Superior temporal gyrus (tissue), 1 donor: ENCODE measurements around the gene ZMYM3.

Experiments
- DNase-seq: peaks from one replicate; pipeline ENCODE4 v3.0.0-alpha.2; 2016; ENCODE audit errors: extremely low spot score

Gene ZMYM3

DNA sequence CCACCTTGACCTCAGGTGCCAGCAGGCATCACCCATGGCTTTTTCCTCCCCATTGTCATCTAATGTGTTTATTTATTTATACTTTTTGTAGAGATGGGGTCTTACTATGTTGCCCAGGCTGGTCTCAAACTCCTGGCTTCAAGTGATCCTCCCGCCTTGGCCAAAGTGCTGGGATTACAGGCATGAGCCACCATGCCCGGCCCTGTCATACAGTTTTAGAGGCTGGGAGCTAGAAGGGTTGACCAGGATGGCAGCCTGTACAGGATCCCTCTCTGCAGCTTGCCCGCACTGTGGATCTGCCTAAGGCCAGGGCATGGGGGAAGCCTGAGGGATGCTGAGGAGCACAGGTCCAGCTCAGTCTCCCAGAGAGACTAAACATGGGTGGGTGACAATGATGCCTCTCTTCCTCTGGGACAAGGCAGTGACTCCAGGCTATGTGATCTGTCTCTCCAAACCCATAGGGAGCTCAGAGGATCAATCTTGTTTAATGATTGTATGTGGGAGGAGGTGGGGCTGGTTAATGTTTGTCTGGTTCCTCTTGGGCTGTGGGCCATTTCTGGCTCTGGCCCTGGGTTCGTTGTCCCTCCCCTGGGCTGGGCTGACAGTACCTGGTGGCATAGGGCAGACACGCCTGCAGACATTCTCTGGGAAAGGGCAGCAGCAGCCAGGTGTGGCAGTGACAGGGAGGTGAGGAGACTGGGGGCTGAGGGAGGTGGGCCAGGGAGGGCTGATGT, 39.2 kb downstream of the ZMYM3 start:
- DNase-seq: no peak

DNA sequence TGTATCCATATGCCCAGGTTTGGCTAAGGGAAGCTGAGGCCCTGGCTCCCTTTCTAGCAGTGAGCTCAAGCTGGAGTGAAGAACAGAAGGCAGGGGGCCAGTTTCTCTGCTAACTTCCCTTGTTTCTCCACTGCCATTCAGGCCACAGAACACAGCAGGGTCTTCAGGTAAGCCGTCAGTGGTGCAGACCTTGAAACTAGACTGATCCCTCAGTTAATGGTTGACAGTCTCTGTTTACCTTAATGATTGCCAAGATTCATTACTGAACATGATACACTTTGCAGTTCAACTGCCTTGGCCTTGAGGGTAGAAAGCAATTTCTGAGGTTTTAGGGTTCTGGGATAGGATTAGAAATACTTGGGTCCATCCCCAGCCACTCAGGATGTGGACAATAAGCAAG, 39.8 kb downstream of the ZMYM3 start:
- DNase-seq: no peak

DNA sequence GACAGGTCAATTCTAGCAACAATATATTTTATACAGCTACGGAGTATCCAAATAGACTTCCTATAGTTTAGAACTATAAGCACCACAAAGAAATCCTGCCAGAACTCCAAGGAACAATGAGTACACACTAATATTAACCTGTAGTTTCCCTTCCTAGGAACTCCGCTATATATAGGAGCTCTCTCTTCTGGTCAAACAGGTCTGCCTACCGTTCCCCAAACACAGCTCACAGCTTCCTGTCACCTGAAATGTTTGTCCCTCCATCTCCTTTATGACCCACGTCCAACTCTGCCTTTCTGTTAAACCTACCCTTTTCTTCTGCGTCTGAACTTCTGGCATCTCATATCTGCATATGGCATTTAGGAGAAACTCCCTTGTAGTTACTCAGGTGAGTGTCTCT, 41.4 kb downstream of the ZMYM3 start:
- no peak for DNase-seq

DNA sequence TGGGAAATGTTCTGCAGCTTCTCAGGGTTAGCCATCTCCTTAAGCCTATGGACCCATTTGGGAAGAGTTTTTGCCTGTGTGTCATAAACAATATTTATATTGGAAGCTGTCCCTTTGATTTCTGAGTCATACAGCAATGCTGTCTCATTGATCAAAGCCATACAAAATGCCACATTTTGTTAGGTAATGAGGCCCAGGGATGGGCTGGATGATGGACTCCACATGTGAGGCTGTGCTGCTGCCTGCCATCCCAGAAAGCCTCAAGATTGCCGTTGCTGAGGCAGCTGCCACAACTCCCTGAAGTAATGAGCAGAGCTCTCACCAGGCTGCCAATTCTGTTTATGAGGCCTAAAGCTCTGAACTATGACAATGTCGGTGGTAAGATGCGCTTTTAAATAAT, 43.1 kb downstream of the ZMYM3 start:
- no peak for DNase-seq

DNA sequence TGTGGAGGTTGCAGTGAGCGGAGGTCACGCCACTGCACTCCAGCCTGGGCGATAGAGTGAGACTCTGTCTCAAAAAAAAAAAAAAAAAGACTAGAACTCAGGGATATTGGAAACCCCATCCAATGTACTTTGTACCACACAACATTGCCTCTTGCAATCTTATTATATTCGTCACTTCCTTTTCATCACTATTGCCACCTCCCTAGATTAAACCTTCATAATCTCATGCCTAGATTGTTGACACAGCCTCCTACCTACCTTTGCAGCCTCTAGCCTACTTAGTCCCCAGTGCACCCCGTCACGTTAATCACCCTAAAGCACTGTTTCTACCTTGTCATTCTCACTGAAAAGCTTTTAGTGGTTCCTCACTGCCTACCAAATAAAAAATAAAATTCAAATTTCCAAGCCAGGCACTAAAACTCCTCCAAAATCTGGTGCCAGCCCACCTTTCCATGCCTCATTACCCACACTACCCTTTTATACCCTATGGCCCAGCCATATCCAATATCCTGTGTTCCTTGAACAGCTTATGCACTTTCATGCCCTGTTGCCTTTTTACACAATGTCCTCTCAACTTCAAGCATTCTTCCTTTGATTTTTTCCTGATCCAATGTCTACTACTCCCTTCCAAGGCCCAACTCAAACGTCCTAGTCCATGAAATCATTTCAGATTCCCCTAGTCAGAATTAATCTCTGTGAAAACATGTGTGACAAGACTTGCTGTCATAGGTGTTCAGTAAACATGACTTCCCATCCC, 54.5 kb downstream of the ZMYM3 start:
- DNase-seq: no peak

DNA sequence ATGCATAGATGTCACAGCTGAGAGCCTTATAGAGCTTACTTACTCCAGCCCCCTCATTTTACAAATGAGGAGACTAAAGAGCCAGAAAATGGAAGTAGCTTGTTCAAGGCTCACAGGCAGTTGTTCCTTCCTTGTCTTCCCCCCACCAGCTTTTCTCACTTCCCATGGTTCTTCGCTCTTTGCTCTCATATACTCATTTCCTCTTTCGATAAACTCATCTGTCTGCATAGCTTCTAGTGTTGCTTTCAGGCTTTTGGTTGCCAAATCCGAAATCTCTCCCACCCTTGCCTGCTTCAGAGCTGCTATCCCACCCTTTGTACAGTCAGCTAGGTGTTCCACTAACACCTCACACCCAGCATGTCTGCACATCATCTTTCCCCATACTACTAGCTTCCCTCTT, 55.9 kb downstream of the ZMYM3 start:
- no peak for DNase-seq

DNA sequence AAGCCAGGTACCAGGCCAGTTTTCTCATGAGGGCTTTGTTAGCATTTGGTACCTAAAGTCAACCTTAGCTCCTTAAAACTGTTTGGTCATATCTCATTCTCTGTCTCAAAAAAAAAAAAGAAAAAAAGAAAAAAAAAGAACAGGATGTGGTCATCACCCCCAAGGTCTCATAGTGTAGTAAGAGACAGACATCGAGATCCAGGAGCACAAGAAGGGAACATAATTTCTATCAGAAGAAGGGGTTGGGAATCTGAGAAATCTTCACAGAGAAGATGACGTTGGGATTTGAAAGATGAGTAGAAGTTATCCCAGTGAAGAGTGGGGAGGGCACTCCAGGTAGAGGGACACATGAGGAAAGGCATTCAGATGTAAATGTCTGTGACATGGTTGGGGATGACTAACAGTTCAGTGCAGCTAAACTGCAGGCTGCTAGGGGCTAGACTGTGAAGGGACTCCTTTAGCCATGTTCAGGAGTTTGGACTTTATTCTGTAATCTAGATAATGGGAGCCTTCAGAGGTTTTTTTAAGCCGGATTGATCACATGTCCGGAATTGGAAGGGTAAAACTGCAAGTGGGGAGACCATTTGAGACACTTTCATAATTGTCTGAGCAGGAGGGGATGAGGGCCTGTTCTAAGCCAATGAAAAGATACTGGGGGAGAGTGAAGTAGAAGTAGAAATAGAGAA, 57.8 kb downstream of the ZMYM3 start:
- no peak for DNase-seq

DNA sequence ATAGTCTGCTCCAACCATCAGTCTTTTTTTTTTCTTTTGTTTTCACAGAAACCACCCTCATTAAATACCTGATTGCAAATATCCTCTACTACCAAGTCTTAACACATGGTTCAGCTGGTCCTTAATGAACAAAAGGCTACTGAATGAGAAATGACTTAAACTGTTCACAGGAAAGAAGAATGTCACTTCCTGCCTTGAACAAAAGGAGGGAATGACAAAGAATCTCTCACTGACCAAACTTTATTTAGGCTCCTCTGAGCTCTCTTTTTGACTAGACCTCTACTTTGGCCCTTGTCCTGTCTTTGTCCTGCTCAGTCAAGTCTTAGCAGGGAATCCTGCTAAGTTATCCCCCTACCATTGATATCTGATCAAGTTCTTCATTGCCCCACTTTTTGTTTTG, 62.7 kb downstream of the ZMYM3 start:
- no peak for DNase-seq
